Melanocyte of skin (primary cell): ENCODE data around the gene PGBD2. TPM values are rescaled to one million over a fixed set of nuclear protein-coding genes. Genes with fewer than 3 reads are reported as not detected.

Experiments used
- small RNA-seq, 2 donors: library from RNA; depleted of rRNA; stranded (forward); fragments of <200 nt; gene quantifications; one replicate each; pipeline ENCODE3, GENCODE V24; 2012
- total RNA-seq, 2 donors: library from RNA; depleted of rRNA; stranded (reverse); fragments of >200 nt; gene quantifications; 2 replicates each; pipeline ENCODE4 v1.2.3, GENCODE V29; 2012

Gene PGBD2
- 1 to 10 TPM; 4.7 to 4.8 TPM for total RNA-seq

GRCh38 chr1:248906009-248906752, at the start of gene PGBD2:
Gene PGBD2, plus strand, starts transcription at chr1:248906235. Its CDS starts 7,628 bp downstream, at chr1:248913863.

GRCh38 chr1:248858891-248859889, 46.8 kb upstream of the PGBD2 start, which contains the start of gene ZNF692:
Gene ZNF692, minus strand, starts transcription at chr1:248859085. Its CDS starts 776 bp downstream, at chr1:248858309.

Small RNAs within 50 kb of the gene (small RNA-seq; reads per million reads assigned to genes)
- 0 to 0.06 reads per million in 2 donors for gene RNU6-1205P

Other genes with a start within 250 kb of the PGBD2 start
- not detected for gene OR14I1, start 203.5 kb upstream of the PGBD2 start, total RNA-seq
- under 1 TPM; 0.33 to 0.34 TPM for gene LYPD8, start 150.5 kb upstream of the PGBD2 start, total RNA-seq
- 10 to 100 TPM; 17.6 to 21.7 TPM for gene SH3BP5L, start 80.3 kb upstream of the PGBD2 start, total RNA-seq
- 10 to 100 TPM; 22.0 to 23.3 TPM for gene ZNF672, start 68.0 kb upstream of the PGBD2 start, total RNA-seq
- gene ZNF692, start 47.1 kb upstream of the PGBD2 start, total RNA-seq: 10 to 100 TPM; 19.0 to 24.1 TPM